ENCODE measurements around the gene TMEM132D.

GRCh38 chr12:129753586-129753985 lies 150.2 kb downstream of the TMEM132D start:
- TF ChIP-seq MAX (IDR thresholded peaks at IDR 0.05; ENCODE audit: low read depth, low read length) (no peak), CTCF (IDR thresholded peaks at IDR 0.05; ENCODE audit: low read depth, low read length) (no peak), POLR2A (IDR thresholded peaks at IDR 0.05; ENCODE audit: extremely low read depth, insufficient read length) (no peak), MYC (IDR thresholded peaks at IDR 0.05; ENCODE audit: low read depth, low read length) (no peak)
